SK-N-SH treated with all-trans-retinoic acid at 6 μM for 48 hours (cell line): ENCODE measurements around the gene RASGRF2.

Experiments used
- ATAC-seq: fragments of 200-7000 bp; cut with Tn5 transposase; 3 replicates; pipeline ENCODE4 v1.9.1; 2020; ENCODE audit warnings: mild to moderate bottlenecking, moderate library complexity
- ARNTL ChIP-seq: fragments of 450-650 bp; formaldehyde crosslinking; IDR thresholded peaks from 2 replicates; pipeline ENCODE4 v1.5.0; 2020; ENCODE audit warnings: low read depth, mild to moderate bottlenecking, moderate library complexity, borderline replicate concordance
- CREB5 ChIP-seq: fragments of 250-450 bp; sonication (Bioruptor Pico); IDR thresholded peaks from 2 replicates; pipeline ENCODE4 v1.5.1; 2020; ENCODE audit warnings: low read depth, mild to moderate bottlenecking, moderate library complexity
- ESRRG ChIP-seq: fragments of 250-450 bp; sonication (Bioruptor Pico); IDR thresholded peaks from 2 replicates; pipeline ENCODE4 v1.6.1; 2021; ENCODE audit warnings: mild to moderate bottlenecking
- GLIS3 ChIP-seq: fragments of 250-450 bp; sonication (Bioruptor Pico); IDR thresholded peaks from 2 replicates; pipeline ENCODE4 v1.5.0; 2020; ENCODE audit warnings: mild to moderate bottlenecking, moderate library complexity
- ISL1 ChIP-seq: fragments of 250-450 bp; sonication (Bioruptor Pico); IDR thresholded peaks from 2 replicates; pipeline ENCODE4 v2.1.2; 2022; ENCODE audit warnings: mild to moderate bottlenecking, moderate library complexity
- OSR1 ChIP-seq: fragments of 250-450 bp; sonication (Bioruptor Pico); IDR thresholded peaks from 2 replicates; pipeline ENCODE4 v1.8.0; 2022; ENCODE audit warnings: moderate library complexity, mild to moderate bottlenecking, inconsistent platforms
- PATZ1 ChIP-seq: fragments of 250-450 bp; sonication (Bioruptor Pico); IDR thresholded peaks from 2 replicates; pipeline ENCODE4 v1.8.0; 2020; ENCODE audit warnings: mild to moderate bottlenecking, moderate library complexity, borderline replicate concordance
- RARB ChIP-seq: fragments of 250-450 bp; sonication (Bioruptor Pico); IDR thresholded peaks from 2 replicates; pipeline ENCODE4 v1.8.0; 2021; ENCODE audit warnings: mild to moderate bottlenecking, moderate library complexity
- SNAI2 ChIP-seq: fragments of 250-450 bp; sonication (Bioruptor Pico); IDR thresholded peaks from 2 replicates; pipeline ENCODE4 v1.5.0; 2020; ENCODE audit warnings: mild to moderate bottlenecking, moderate library complexity
- TOX ChIP-seq: fragments of 250-450 bp; sonication (Bioruptor Pico); IDR thresholded peaks from 2 replicates; pipeline ENCODE4 v1.8.0; 2021; ENCODE audit warnings: mild to moderate bottlenecking, moderate library complexity, borderline replicate concordance
- TSHZ2 ChIP-seq: fragments of 250-450 bp; sonication (Bioruptor Pico); IDR thresholded peaks from 2 replicates; pipeline ENCODE4 v1.5.0; 2020; ENCODE audit warnings: mild to moderate bottlenecking, moderate library complexity
- ZC3H10 ChIP-seq: fragments of 250-450 bp; sonication (Bioruptor Pico); IDR thresholded peaks from 2 replicates; pipeline ENCODE4 v1.5.1; 2021; ENCODE audit warnings: mild to moderate bottlenecking, moderate library complexity
- ZFP30 ChIP-seq: fragments of 450-650 bp; formaldehyde crosslinking; IDR thresholded peaks from 2 replicates; pipeline ENCODE4 v1.5.0; 2022; ENCODE audit warnings: mild to moderate bottlenecking, moderate library complexity
- ZNF565 ChIP-seq: fragments of 450-650 bp; formaldehyde crosslinking; conservative IDR thresholded peaks from 2 replicates; pipeline ENCODE4 v1.5.0; 2020; ENCODE audit warnings: low read depth, mild to moderate bottlenecking, moderate library complexity
- ZNF70 ChIP-seq: fragments of 450-650 bp; formaldehyde crosslinking; IDR thresholded peaks from 2 replicates; pipeline ENCODE4 v1.5.0; 2020; ENCODE audit warnings: mild to moderate bottlenecking, moderate library complexity
- ZNF8 ChIP-seq: fragments of 450-650 bp; formaldehyde crosslinking; IDR thresholded peaks from 2 replicates; pipeline ENCODE4 v1.5.0; 2020; ENCODE audit warnings: mild to moderate bottlenecking, moderate library complexity
- TF ChIP-seq, protein P1 (sequence below): fragments of 250-450 bp; sonication (Bioruptor Pico); IDR thresholded peaks from 2 replicates; pipeline ENCODE4 v1.5.1; 2021; ENCODE audit warnings: mild to moderate bottlenecking, moderate library complexity

Gene RASGRF2

DNA sequence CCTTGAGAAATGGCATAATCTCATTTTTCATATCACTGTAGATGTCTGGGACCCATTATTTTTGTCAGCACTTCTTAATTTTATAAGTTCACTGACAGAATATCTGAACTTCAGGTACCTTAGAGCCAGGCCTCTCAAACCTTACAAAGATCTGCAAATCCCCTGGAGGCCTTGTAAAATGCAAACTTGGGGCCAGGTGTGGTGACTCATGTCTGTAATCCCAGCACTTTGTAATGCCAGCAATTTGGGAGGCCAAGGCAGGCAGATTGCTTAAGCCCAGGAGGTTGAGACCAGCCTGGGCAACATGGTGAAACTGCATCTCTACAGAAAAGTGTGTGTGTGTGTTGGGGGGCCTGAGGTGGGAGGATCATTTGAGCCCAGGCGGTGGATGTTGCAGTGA lies 30.8 kb downstream of the RASGRF2 start:
- no peak for ATAC-seq
- no peak for TF ChIP-seq ZNF565 (CRISPR knock-in tag)

DNA sequence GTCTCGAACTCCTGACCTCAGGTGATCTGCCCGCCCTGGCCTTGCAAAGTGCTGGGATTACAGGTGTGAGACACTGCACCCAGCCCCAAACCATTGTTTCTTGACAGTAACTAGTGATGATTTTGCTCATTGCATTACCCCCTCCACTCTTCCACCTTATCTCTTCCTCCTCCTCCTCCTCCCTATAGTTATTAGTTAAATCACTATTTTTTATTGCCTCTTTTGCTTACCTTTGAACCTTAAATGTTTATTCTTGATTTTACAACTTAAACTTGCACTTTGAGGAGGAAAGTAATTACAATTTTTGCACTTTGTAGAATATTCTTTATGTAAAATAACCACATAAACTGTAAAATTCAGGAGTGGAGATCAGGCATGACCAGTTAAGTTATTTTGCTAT lies 35.7 kb downstream of the RASGRF2 start:
- ATAC-seq: no peak
- TF ChIP-seq ZC3H10 (CRISPR knock-in tag) (no peak), TOX (CRISPR knock-in tag) (no peak), RARB (CRISPR knock-in tag) (no peak), SNAI2 (no peak), PATZ1 (CRISPR knock-in tag) (no peak), ZNF70 (no peak), TSHZ2 (no peak), ISL1 (CRISPR knock-in tag) (no peak), ZFP30 (CRISPR knock-in tag) (no peak), ZNF8 (CRISPR knock-in tag) (no peak), ARNTL (CRISPR knock-in tag) (no peak)

DNA sequence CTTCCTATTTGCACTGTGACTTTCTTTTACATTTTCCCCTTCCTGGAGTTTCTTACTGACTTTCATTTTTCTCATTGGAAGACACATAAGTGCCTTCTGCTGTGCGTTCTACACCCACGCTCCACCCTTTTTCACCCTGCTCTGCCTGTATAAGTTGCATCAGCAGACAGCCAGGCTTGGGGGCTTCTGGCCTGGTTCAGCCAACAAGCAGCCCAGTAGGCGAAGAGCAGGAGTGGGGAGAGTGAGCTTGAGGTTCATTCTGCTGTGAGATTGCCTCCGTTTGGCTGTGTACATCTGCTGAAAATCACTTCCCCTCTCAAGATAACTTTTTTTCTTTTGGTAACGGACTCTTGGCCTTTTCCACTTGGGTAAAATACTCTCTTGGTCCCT lies 38.4 kb downstream of the RASGRF2 start:
- TF ChIP-seq CREB5 (CRISPR knock-in tag) (no peak), TOX (CRISPR knock-in tag) (no peak), ZNF70 (no peak), ARNTL (CRISPR knock-in tag) (no peak), ZNF565 (CRISPR knock-in tag) (no peak), SNAI2 (no peak), ZNF8 (CRISPR knock-in tag) (no peak), ESRRG (CRISPR knock-in tag) (no peak), TSHZ2 (no peak), ZC3H10 (CRISPR knock-in tag) (no peak), OSR1 (no peak), RARB (CRISPR knock-in tag) (no peak), GLIS3 (no peak), PATZ1 (CRISPR knock-in tag) (no peak)
- TF ChIP-seq, protein P1, sequence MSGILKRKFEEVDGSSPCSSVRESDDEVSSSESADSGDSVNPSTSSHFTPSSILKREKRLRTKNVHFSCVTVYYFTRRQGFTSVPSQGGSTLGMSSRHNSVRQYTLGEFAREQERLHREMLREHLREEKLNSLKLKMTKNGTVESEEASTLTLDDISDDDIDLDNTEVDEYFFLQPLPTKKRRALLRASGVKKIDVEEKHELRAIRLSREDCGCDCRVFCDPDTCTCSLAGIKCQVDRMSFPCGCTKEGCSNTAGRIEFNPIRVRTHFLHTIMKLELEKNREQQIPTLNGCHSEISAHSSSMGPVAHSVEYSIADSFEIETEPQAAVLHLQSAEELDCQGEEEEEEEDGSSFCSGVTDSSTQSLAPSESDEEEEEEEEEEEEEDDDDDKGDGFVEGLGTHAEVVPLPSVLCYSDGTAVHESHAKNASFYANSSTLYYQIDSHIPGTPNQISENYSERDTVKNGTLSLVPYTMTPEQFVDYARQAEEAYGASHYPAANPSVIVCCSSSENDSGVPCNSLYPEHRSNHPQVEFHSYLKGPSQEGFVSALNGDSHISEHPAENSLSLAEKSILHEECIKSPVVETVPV: no peak
- TF ChIP-seq, all 23 proteins: peak for 0
- ATAC-seq: no peak
